Measurements from ENCODE around the gene CTDP1. TPM values are rescaled to one million over a fixed set of nuclear protein-coding genes. Genes with fewer than 3 reads are reported as not detected.

CTDP1 gene
- total and polyA plus RNA-seq, 4 donors = 2.7 to 13.9 (median 10.5) TPM

DNA sequence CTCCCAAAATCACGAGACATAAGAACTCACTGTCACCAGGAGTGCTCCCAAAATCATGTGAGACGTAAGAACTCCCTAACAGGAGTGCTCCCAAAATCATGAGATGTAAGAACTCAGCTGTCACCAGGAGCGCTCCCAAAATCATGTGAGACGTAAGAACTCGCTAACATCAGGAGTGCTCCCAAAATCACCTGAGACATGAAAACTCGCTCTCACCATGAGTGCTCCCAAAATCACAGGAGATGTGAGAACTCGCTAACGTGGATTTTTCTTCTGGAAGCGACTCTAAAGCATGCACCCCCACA, 53.1 kb downstream of the CTDP1 start:
- no peak for DNase-seq (ENCODE audit: low spot score)
- H3K4me3 ChIP-seq (ENCODE audit: low read depth in 1 of 3, low read length in 3 of 3) = peak overlapping the region in 2 of 3 donors; percentile 44 to 59
- H3K9ac ChIP-seq (ENCODE audit: low read depth in 1 of 2, low read length in 2 of 2) = no peak overlapping the region
- H3K27ac ChIP-seq (ENCODE audit: low read depth in 1 of 2, low read length in 2 of 2) = no peak overlapping the region
- TF ChIP-seq TAF1 (conservative IDR thresholded peaks at IDR 0.05) (no peak), EGR1 (IDR thresholded peaks at IDR 0.05; ENCODE audit: low read depth in 2 of 2) (no peak), RXRA (IDR thresholded peaks at IDR 0.05) (no peak), HNF4A (conservative IDR thresholded peaks at IDR 0.05) (no peak)
- TF ChIP-seq, protein P1, sequence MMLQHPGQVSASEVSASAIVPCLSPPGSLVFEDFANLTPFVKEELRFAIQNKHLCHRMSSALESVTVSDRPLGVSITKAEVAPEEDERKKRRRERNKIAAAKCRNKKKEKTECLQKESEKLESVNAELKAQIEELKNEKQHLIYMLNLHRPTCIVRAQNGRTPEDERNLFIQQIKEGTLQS (IDR thresholded peaks at IDR 0.05) = no peak
- peaks cover 20 to 89% (median 66%) of the 10 kb centered on the region in 4 donors for H3K36me3 ChIP-seq (ENCODE audit: control insufficient read depth in 4 of 4, insufficient read depth in 3 of 4, low read depth in 1 of 4, low read length in 3 of 4)
- H3K27me3 ChIP-seq (ENCODE audit: control insufficient read depth in 4 of 4, insufficient read depth in 4 of 4, low read length in 3 of 4) = no peaks in the 10 kb centered on the region
- H3K9me3 ChIP-seq (ENCODE audit: control insufficient read depth in 4 of 4, low read length in 3 of 4) = peaks cover 32 to 81% (median 48%) of the 10 kb centered on the region in 4 donors
- WGBS = 99% methylated on average over 9 of the region's 9 CpGs
- H3K4me1 ChIP-seq (ENCODE audit: control insufficient read depth in 4 of 4, insufficient read depth in 4 of 4, low read length in 3 of 4) = no peaks in the 10 kb centered on the region

DNA sequence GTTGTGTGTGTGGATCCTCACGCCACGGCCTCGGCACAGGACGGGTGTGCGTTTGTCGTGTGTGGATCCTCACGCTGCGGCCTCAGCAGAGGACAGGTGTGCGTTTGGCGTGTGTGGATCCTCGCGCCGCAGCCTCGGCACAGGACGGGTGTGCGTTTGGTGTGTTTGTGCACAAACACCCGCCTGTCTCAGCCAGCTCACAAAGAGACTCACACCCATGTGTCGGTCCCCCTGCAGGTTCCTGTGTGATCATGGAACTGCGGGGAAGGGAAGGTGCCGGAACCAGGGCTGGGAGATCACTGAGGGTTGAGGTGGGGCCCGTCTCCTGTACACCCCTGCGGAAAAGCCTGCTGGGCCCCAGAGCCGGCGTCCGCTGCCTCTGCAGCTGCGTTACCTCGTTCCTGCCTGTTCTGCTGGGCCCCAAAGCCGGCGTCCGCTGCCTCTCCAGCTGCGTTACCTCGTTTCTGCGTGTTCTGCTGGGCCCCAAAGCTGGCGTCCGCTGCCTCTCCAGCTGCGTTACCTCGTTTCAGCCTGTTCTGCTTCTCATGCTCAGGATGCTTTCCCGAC, 53.6 kb downstream of the CTDP1 start:
- WGBS = 98% methylated on average over 38 of the region's 38 CpGs
- no peak overlapping the region for H3K27ac ChIP-seq (ENCODE audit: low read depth in 1 of 2, low read length in 2 of 2)
- peak overlapping the region in 2 of 3 donors; percentile 44 to 59 for H3K4me3 ChIP-seq (ENCODE audit: low read depth in 1 of 3, low read length in 3 of 3)
- no peaks in the 10 kb centered on the region for H3K27me3 ChIP-seq (ENCODE audit: control insufficient read depth in 4 of 4, insufficient read depth in 4 of 4, low read length in 3 of 4)
- no peaks in the 10 kb centered on the region for H3K4me1 ChIP-seq (ENCODE audit: control insufficient read depth in 4 of 4, insufficient read depth in 4 of 4, low read length in 3 of 4)
- H3K9ac ChIP-seq (ENCODE audit: low read depth in 1 of 2, low read length in 2 of 2) = no peak overlapping the region
- peaks cover 31 to 79% (median 49%) of the 10 kb centered on the region in 4 donors for H3K9me3 ChIP-seq (ENCODE audit: control insufficient read depth in 4 of 4, low read length in 3 of 4)
- TF ChIP-seq, protein P2, sequence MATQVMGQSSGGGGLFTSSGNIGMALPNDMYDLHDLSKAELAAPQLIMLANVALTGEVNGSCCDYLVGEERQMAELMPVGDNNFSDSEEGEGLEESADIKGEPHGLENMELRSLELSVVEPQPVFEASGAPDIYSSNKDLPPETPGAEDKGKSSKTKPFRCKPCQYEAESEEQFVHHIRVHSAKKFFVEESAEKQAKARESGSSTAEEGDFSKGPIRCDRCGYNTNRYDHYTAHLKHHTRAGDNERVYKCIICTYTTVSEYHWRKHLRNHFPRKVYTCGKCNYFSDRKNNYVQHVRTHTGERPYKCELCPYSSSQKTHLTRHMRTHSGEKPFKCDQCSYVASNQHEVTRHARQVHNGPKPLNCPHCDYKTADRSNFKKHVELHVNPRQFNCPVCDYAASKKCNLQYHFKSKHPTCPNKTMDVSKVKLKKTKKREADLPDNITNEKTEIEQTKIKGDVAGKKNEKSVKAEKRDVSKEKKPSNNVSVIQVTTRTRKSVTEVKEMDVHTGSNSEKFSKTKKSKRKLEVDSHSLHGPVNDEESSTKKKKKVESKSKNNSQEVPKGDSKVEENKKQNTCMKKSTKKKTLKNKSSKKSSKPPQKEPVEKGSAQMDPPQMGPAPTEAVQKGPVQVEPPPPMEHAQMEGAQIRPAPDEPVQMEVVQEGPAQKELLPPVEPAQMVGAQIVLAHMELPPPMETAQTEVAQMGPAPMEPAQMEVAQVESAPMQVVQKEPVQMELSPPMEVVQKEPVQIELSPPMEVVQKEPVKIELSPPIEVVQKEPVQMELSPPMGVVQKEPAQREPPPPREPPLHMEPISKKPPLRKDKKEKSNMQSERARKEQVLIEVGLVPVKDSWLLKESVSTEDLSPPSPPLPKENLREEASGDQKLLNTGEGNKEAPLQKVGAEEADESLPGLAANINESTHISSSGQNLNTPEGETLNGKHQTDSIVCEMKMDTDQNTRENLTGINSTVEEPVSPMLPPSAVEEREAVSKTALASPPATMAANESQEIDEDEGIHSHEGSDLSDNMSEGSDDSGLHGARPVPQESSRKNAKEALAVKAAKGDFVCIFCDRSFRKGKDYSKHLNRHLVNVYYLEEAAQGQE (IDR thresholded peaks at IDR 0.05) = no peak
- TF ChIP-seq HNF4A (conservative IDR thresholded peaks at IDR 0.05) (no peak), RXRA (IDR thresholded peaks at IDR 0.05) (no peak), FOXA2 (IDR thresholded peaks at IDR 0.05) (no peak), FOXA1 (IDR thresholded peaks at IDR 0.05) (no peak), JUND (IDR thresholded peaks at IDR 0.05) (no peak)
- TF ChIP-seq, protein P3, sequence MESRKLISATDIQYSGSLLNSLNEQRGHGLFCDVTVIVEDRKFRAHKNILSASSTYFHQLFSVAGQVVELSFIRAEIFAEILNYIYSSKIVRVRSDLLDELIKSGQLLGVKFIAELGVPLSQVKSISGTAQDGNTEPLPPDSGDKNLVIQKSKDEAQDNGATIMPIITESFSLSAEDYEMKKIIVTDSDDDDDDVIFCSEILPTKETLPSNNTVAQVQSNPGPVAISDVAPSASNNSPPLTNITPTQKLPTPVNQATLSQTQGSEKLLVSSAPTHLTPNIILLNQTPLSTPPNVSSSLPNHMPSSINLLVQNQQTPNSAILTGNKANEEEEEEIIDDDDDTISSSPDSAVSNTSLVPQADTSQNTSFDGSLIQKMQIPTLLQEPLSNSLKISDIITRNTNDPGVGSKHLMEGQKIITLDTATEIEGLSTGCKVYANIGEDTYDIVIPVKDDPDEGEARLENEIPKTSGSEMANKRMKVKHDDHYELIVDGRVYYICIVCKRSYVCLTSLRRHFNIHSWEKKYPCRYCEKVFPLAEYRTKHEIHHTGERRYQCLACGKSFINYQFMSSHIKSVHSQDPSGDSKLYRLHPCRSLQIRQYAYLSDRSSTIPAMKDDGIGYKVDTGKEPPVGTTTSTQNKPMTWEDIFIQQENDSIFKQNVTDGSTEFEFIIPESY (IDR thresholded peaks at IDR 0.05) = no peak
- no peak for DNase-seq (ENCODE audit: low spot score)
- H3K36me3 ChIP-seq (ENCODE audit: control insufficient read depth in 4 of 4, insufficient read depth in 3 of 4, low read depth in 1 of 4, low read length in 3 of 4) = peaks cover 23 to 91% (median 67%) of the 10 kb centered on the region in 4 donors

DNA sequence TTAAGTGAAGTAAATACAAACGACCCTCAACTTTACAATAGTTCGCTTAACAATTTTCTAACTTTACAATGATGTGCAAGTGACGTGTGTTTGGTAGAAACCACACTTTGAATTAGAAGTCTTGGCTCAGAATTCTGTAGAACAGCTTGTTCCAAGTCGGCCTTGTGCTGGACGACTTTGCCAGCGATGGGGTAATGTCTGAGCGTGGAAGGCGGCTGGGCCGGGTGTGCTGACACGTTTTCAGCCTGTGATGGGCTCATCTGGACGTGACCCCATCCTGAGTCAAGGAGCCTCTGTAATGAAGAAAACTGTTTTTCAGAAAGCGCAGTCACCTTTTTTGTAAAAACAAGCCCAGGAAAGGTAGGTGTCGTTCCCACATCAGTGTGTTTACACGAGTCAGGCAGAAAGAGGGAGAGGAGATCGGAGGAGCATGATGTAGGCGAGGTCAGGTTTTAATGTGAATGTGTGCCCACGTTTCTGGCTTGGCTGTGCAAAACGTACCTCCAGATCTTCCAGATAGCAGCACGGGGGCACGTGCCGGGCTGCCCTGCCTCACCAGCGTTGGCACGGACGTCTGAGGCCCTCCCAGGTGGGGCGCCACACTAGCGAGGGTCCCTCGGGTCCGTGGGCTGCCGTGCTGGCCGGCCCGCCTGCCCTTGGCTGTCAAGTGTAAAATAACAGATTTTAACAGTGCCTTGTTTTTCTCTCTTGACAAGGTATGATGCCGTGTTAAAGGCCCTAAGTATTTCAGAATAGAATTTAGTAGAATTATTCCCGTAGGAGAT, 54.6 kb downstream of the CTDP1 start:
- Histone ChIP-seq H3K36me3 (ENCODE audit: control insufficient read depth in 4 of 4, insufficient read depth in 3 of 4, low read depth in 1 of 4, low read length in 3 of 4) (peaks cover 25 to 91% (median 64%) of the 10 kb centered on the region in 4 donors), H3K4me1 (ENCODE audit: control insufficient read depth in 4 of 4, insufficient read depth in 4 of 4, low read length in 3 of 4) (no peaks in the 10 kb centered on the region), H3K27ac (ENCODE audit: low read depth in 1 of 2, low read length in 2 of 2) (no peak overlapping the region), H3K4me3 (ENCODE audit: low read depth in 1 of 3, low read length in 3 of 3) (peak overlapping the region in 1 of 3 donors; percentile 19), H3K9me3 (ENCODE audit: control insufficient read depth in 4 of 4, low read length in 3 of 4) (peaks cover 31 to 71% (median 46%) of the 10 kb centered on the region in 4 donors), H3K27me3 (ENCODE audit: control insufficient read depth in 4 of 4, insufficient read depth in 4 of 4, low read length in 3 of 4) (no peaks in the 10 kb centered on the region), H3K9ac (ENCODE audit: low read depth in 1 of 2, low read length in 2 of 2) (no peak overlapping the region)
- no peak for DNase-seq (ENCODE audit: low spot score)
- WGBS = 95% methylated on average over 33 of the region's 33 CpGs
- TF ChIP-seq GABPA (IDR thresholded peaks at IDR 0.05 in 1 of 2, conservative IDR thresholded peaks at IDR 0.05 in 1 of 2) = no peak
- TF ChIP-seq, protein P4, sequence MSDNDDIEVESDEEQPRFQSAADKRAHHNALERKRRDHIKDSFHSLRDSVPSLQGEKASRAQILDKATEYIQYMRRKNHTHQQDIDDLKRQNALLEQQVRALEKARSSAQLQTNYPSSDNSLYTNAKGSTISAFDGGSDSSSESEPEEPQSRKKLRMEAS (IDR thresholded peaks at IDR 0.05) = no peak
- no peak for TF ChIP-seq FOXA2 (IDR thresholded peaks at IDR 0.05)
- no peak for TF ChIP-seq TAF1 (conservative IDR thresholded peaks at IDR 0.05)

Data from liver (tissue), 9 donors.